NCI-H2196 (cell line): ENCODE data around the gene ADCK1.
A peak's percentile ranks its signal among the peaks of the same experiment; 100 is the strongest.
"Not testable (repeated sequence)": the region's sequence is repeated elsewhere in the genome, so short reads cannot be mapped to it uniquely, and the experiment has no call there.

ENCODE experiments used
- DNase-seq: peaks from one replicate; lab custom pipeline; 2025; ENCODE audit not compliant: unreplicated experiment; lab: John Stamatoyannopoulos, UW

The ADCK1 gene

DNA sequence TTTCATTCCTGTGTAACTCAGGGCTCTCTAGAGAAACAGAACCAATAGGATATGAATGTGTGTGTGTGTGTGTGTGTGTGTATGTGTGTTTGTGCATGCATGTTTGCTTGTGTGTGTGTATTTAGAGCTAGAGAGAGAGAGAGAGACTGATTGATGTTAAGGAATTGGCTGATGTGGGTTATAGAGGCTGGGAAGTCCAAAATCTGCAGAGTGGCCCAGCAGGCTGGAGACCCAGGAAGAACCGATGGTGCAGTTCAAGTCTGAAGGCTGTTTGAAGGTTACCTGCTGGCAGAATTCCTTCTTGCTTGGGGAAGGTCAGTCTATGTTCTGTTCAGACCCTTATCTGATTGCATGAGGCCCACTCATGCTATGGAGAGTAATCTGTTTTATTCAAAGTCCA lies 64.7 kb downstream of the ADCK1 start:
- no peak for DNase-seq

DNA sequence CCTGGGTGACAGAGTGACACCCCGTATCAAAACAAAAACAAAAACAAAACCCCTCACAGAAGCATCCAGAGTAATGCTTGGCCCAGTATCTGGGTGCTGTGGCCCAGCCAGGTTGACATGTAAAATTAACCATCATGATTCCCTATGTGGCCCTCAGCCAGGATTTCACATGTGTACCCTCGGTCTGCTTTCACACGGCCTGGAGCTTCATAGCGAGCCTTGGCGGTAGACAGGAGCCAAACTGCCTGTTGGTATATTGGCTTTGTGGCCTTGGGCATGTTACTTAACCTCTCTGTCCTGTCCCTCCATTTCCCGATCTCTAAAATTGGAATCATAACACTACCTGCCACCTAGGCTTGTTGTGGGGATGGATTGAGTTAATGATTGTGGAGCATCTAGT lies 65.5 kb downstream of the ADCK1 start:
- no peak for DNase-seq

- DNase-seq: no peak
These were observed 67.0 kb downstream of the ADCK1 start for GRCh38 chr14:77866932-77867331.

DNA sequence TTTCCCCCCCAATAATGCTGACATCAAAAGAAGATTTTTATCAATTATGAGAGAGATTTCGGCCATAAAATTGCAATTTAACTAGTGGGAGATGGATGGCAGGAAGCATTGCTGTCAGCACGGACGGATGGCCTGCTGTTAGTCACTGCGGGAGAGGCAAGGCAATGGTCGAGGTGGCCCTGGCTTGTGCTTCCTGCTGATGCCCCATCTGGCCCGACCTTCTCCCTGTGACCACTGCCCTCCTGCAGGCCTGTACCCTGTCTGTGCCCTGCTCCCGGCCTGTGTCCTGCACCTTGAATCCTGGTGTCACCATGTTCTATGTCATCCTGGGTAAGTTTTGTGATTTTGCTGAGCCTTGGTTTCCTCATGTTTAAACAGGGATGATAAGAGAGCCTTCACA lies 67.6 kb downstream of the ADCK1 start:
- DNase-seq: no peak

GRCh38 chr14:77868552-77869285 lies 68.8 kb downstream of the ADCK1 start:
- no peak for DNase-seq

- DNase-seq: no peak
These were observed 69.4 kb downstream of the ADCK1 start for GRCh38 chr14:77869340-77869739.

- no peak for DNase-seq
These were observed 70.7 kb downstream of the ADCK1 start for GRCh38 chr14:77870646-77871045.

- no peak for DNase-seq
These were observed 72.2 kb downstream of the ADCK1 start for GRCh38 chr14:77872152-77872551.

DNA sequence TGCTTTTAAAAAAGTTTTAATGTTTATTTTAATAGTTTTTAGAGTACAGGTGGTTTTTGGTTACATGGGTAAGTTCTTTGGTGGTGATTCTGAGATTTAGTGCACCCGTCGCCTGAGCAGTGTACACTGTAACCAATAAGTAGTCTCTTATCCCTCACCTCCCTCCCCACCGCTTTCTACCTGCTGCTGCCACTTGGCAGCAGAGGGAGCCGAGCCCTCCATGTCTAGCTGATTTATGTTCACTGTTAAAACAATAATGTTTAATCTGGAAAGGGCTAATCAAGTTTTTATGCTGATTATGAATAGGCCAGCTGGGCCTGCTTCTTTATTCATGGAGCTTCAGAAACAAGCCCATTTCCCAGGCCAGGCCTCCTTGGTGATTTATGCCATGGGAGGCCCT lies 73.1 kb downstream of the ADCK1 start:
- DNase-seq: no peak

GRCh38 chr14:77878783-77879182 lies 78.9 kb downstream of the ADCK1 start:
- no peak for DNase-seq

DNA sequence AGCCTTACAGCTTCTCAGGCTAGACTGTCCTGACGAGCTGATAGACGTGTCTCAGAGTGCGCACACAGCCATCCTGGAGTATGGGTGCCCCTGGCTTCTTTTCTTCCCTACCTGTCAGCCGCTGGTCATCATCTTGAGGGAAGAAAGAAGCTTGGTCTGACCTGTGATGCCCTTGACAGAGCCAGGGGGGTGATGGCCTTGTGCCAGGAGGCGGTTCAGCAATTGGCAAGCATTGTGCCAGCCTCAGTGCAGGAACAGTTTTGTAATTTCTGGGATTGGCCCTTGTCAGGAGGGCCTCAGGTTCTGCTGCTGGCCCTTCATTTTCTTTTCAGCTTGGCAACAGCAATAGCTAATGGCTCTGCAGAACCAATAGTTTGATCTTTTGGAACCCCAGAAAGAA lies 80.1 kb downstream of the ADCK1 start:
- no peak for DNase-seq

GRCh38 chr14:77882098-77882497 lies 82.2 kb downstream of the ADCK1 start:
- peak; percentile 86 for DNase-seq

DNA sequence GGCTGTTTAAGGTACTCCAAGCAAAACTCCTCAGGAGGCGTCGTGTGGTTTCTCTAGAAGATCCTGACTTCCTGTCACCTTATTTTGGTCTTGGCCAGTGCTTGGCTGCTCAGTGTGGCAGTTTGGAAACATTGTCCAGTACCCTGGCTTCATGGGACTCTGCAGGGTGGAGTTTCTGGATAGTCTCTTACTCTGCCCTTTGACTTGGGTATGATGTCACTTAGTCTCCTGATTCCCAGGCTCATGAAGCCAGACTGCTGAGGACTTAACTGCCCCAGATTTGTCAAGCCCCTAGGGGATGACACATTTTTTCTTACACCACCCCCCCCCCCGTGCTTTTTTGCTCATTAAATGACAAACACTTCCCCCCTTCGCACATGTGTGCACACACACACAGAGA lies 82.7 kb downstream of the ADCK1 start:
- no peak for DNase-seq

DNA sequence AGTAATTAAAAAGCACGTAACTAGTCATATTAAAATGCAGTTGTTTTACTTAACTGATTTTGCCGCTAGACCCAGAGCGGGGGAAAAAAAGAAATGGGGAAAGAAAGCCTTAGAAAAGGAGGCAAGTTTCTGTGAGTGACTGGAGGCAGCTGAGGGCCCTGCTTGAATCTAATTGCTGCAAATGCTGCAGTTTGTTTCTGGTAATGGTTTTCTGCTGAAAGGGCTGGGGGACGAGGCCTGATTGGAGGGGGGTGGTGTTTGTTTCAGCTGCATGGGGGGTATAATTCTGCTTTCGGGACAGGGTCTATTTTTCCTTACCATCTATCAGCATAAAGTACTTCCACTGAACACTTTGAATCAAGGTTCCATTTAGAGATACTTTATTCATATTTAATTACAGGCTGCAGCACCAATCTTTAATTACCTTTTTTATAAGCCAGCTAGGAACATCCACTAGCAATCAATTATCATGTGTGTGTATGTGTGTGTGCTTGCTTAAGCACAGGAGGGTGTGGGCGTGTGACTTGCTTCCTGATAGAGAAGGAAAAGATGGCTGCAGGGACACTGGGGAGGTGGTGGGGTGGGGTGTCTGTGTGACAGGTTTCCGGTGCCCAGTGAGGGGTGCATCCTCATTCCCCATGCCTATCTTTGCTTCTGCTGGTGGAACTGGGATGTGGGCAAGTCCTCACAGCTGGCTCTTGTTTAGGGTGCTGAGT lies 83.4 kb downstream of the ADCK1 start:
- DNase-seq: no peak

DNA sequence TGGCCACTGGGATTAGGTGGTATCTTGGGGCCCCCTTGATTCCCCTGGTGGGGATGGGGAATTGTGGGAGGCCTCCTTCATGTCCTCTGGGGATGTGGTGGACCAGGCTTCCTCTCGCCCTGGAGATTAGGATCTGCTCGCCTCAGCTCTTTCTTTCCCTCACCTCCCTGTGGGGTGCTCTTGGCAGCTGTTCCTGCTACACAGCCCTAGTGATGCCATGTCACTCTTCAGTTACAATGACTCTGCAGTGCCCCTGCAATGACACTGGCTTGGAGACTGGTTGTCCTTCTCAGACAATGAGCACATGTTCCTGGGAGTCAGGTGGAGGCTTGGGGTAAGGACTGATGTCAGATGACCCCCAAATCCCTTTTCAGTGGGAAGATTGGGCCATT lies 83.9 kb downstream of the ADCK1 start:
- DNase-seq: no peak

- no peak for DNase-seq
These were observed 85.5 kb downstream of the ADCK1 start for GRCh38 chr14:77885367-77885766.

DNA sequence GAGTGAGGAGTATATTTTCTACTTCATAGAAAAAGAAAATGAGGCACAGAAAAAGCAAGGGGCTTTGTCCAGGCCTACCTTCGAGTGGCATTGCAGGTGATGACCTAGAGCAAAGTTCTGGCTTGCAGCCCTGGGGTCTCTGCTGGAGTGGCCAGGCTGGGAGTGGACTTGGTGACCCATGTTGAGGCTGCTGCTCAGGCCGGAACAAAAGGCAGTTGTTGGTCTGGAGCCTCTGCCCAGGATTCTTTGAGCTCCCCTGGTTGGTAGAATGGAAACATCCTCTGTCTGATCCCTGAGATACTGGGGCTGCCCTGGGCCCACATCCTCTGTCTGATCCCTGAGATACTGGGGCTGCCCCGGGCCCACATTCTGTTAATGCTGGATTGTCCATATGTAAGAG lies 86.1 kb downstream of the ADCK1 start:
- no peak for DNase-seq

DNA sequence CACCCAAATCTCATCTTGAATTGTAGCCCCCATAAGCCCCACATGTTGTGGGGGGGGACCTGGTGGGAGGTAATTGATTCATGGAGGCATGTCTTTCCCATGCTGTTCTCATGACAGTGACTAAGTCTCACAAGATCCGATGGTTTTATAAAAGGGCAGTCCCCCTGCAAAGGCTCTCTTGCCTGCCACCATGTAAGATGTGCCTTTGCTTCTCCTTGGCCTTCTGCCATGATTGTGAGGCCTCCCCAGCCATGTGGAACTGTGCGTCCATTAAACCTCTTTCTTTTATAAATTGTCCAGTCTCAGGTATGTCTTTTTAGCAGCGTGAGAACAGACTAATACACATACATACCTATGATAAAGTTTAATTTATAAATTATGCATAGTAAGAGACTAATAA lies 89.0 kb downstream of the ADCK1 start:
- not testable (repeated sequence) for DNase-seq

- no peak for DNase-seq
These were observed 90.1 kb downstream of the ADCK1 start for GRCh38 chr14:77889971-77890442.

- no peak for DNase-seq
These were observed 91.0 kb downstream of the ADCK1 start for GRCh38 chr14:77890873-77891272.

- no peak for DNase-seq
These were observed 92.5 kb downstream of the ADCK1 start for GRCh38 chr14:77892381-77892871.

DNA sequence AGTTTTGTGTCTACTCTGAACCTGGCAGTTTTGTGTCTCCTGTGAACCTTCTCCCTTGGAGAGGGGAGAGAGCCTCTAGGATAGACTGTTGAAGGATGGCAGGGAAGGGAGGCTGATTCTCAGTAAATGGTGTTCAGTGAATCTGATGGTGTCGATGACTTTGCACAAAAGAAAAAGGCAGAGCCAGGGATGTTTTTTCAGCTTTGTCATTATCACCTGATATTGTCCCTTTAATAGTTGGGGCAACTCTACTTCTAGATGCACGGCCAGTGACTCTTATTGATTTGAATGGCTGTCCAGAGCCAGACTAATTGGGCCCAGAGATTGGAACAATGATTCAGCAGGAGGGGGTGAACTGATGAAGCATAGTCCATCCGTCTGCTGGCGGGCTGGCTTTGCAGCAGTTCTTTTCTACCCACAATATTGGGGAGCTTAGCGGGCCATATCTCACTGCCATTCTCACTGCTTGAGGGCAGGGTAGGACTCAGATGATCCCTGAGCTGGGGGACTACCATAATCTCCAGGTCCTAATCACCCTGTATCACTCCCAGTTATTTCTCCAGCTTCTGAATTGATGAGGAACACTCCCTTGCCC lies 93.1 kb downstream of the ADCK1 start:
- no peak for DNase-seq
